ENCODE data around the gene SEL1L.
"Not testable (repeated sequence)": the region's sequence is repeated elsewhere in the genome, so short reads cannot be mapped to it uniquely, and the experiment has no call there.

The SEL1L gene

GRCh38 chr14:81474148-81474492 is 59.5 kb downstream of the SEL1L start:
- DNase-seq (ENCODE audit: insufficient read length, low spot score) = no peak
- TF ChIP-seq, protein P1, sequence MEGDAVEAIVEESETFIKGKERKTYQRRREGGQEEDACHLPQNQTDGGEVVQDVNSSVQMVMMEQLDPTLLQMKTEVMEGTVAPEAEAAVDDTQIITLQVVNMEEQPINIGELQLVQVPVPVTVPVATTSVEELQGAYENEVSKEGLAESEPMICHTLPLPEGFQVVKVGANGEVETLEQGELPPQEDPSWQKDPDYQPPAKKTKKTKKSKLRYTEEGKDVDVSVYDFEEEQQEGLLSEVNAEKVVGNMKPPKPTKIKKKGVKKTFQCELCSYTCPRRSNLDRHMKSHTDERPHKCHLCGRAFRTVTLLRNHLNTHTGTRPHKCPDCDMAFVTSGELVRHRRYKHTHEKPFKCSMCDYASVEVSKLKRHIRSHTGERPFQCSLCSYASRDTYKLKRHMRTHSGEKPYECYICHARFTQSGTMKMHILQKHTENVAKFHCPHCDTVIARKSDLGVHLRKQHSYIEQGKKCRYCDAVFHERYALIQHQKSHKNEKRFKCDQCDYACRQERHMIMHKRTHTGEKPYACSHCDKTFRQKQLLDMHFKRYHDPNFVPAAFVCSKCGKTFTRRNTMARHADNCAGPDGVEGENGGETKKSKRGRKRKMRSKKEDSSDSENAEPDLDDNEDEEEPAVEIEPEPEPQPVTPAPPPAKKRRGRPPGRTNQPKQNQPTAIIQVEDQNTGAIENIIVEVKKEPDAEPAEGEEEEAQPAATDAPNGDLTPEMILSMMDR (IDR thresholded peaks at IDR 0.05; ENCODE audit: insufficient read depth, missing control alignments) = no peak
- FAIRE-seq = no peak

GRCh38 chr14:81473456-81474147 is 60.1 kb downstream of the SEL1L start:
- FAIRE-seq = no peak
- TF ChIP-seq, protein P1 (IDR thresholded peaks at IDR 0.05; ENCODE audit: insufficient read depth, missing control alignments) = no peak

GRCh38 chr14:81472096-81472800 is 61.4 kb downstream of the SEL1L start:
- no peak for DNase-seq (ENCODE audit: insufficient read length, low spot score)
- TF ChIP-seq, protein P1 (IDR thresholded peaks at IDR 0.05; ENCODE audit: insufficient read depth, missing control alignments) = no peak
- no peak for FAIRE-seq

More at GRCh38 chr14:81473456-81474147, 60.1 kb downstream of the SEL1L start:
- DNase-seq (ENCODE audit: insufficient read length, low spot score) = no peak

DNA sequence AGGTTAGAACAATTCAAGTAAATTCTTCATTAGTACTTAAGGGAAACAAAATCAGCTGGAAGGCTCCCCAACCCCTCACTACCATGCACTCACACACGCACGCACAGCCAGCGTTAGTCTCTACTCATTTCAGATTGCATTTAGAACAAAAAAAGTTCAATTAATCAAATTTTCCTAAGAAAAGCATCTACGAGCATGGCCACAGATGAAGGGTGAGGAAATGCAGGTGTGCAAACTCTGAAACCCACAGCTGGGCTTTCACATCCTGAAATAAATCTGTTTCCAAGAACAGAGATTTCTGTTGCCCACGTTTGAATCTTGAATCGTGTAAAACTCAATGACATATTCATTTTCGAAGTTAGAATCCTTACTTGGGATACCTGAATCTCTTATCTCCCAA is 62.6 kb downstream of the SEL1L start:
- DNase-seq (ENCODE audit: insufficient read length, low spot score) (no peak), FAIRE-seq (no peak)
- TF ChIP-seq, protein P1 (IDR thresholded peaks at IDR 0.05; ENCODE audit: insufficient read depth, missing control alignments) = no peak

DNA sequence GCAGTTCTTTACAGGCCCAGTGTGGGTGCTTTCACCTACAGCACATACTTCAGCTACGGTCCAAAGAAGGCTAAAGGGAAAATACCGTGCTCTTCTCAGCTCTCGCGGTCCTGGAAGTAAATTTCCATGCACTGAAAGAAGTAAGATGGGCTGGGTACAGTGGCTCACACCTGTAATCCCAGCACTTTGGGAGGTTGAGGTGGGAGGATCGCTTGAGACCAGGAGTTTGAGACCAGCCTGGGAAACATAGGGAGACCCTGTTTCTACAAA is 63.2 kb downstream of the SEL1L start:
- FAIRE-seq; DNase-seq (ENCODE audit: insufficient read length, low spot score): not testable (repeated sequence)

DNA sequence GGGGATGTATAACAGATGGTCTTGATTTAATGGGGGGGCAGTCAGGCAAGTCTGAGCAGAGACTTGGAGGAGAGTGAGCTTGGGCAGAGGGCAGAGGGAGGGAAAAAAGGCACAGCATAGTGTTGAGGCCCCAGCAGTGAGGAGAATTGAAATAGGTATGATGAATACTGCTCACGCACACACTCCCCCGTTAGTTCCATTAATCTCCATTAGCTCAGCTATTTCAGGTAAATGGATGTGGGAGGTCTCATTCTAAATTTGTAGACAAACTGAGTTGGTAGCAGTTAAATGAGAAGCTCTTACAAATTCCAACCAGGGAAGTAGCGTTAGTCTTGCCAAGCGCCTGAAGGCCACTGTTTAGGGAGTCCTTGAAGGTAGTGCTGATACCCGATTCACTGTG is 66.8 kb downstream of the SEL1L start:
- FAIRE-seq (no peak), DNase-seq (ENCODE audit: insufficient read length, low spot score) (no peak)
- TF ChIP-seq, protein P1 (IDR thresholded peaks at IDR 0.05; ENCODE audit: insufficient read depth, missing control alignments) = no peak

DNA sequence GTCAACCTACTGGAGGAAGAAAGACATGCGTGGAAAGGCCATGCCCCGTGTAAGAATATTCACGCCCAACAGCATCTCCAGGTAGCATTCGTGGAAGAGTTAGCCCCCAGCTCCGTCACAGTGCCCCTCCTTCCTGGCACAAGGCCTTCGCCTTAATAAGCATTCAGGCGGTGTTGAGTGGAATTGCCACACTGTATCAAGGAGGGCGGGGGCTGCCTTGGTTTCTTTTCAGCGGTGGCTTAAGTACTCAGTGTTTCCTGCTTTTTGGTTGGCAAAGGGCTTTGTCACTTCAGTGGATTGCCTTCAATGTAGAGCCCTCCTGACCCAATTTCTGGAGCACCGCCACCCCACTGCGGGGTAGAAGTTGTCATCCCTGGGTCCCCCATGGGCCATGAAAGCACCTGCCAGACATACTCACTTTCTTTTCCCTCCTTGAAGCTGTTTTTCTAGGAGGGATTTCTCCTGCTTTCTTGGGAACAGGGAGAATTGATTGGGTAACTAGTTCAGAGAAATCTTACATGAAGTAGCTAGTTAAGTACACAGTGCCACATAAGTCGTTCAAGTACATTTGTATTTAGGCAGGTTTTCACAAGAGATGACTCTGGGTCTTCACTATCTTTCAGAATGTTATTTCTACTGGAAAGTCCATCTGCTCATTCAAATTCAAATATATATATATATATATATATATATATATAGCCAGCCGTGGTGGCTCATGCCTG is 68.0 kb downstream of the SEL1L start:
- no peak for FAIRE-seq
- DNase-seq (ENCODE audit: insufficient read length, low spot score) = no peak
- TF ChIP-seq, protein P1 (IDR thresholded peaks at IDR 0.05; ENCODE audit: insufficient read depth, missing control alignments) = no peak

DNA sequence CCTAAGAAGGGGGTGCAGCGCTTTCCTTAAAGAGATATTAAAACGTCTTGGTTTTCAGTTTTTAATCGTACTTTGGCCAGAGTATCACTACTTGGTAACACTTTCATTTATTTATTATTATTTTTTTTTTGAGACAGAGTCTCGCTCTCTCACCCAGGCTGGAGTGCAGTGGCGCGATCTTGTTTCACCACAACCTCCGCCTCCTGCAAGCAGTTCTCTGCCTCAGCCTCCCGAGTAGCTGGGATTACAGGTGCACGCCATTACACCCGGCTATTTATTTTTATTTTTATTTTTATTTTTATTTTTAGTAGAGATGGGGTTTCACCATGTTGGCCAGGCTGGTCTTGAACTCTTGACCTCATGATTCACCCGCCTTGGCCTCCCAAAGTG is 68.7 kb downstream of the SEL1L start:
- DNase-seq (ENCODE audit: insufficient read length, low spot score); FAIRE-seq: not testable (repeated sequence)

Data from D721Med (cell line).